K562 (cell line): Measurements from ENCODE around the gene FRYL. TPM values are rescaled to one million over a fixed set of nuclear protein-coding genes. Genes with fewer than 3 reads are reported as not detected.

Source experiments
- ATAC-seq: fragments of 200-7000 bp; cut with Tn5 transposase; 3 replicates; pipeline ENCODE4 v1.9.1; 2020; ENCODE audit warnings: moderate library complexity
- BruUV-seq: library from RNA; stranded (reverse); fragments of 400-500 nt; replicated peaks from 2 replicates; lab custom pipeline; 2021; lab: Mats Ljungman, UMichigan
- CTCF ChIA-PET: fragments of 300-600 bp; formaldehyde crosslinking; extraction: SDS; loops from one replicate; lab custom pipeline; 2021; ENCODE audit warnings: low intra/inter-chr PET ratio; lab: Yijun Ruan, JAX
- POLR2A ChIA-PET: fragments of 300-600, 350-650 bp; sonication (Branson Sonifier 250); formaldehyde crosslinking; extraction: SDS; loops from one replicate; lab custom pipeline; 2021; ENCODE audit warnings: antibody characterized with exemption, inconsistent platforms; lab: Yijun Ruan, JAX
- DNase-seq, 4 experiments: peaks; one replicate each; pipeline versions ENCODE4 v3.0.0 to v3.0.0-alpha.2; 2011 to 2018; ENCODE audit warnings: low spot score in 3 of 4, mixed read lengths in 3 of 4; ENCODE audit errors: extremely low read depth in 1 of 4
- FAIRE-seq: peaks from 2 replicates; lab custom pipeline; 2011; peaks lifted over from hg19 to GRCh38; lab: Jason Lieb, UNC
- H2AFZ ChIP-seq: 2 replicates; pipeline ENCODE4 v1.6.0; 2011; ENCODE audit warnings: low read depth, low read length, control low read depth, inconsistent platforms
- H3K27ac ChIP-seq: fragments of 200-600 bp; 3 replicates; pipeline ENCODE4 v1.8.0; 2011; ENCODE audit warnings: low read depth, mild to moderate bottlenecking, control low read depth, inconsistent platforms, low read length, moderate library complexity, mixed read lengths; ENCODE audit errors: extremely low read depth
- H3K27me3 ChIP-seq, 2 experiments: fragments of 300-600 bp in 1 of 2; 2 replicates in 1 of 2; 3 replicates in 1 of 2; pipeline versions ENCODE4 v1.6.0 to v1.8.0; 2011; ENCODE audit warnings: inconsistent platforms in 2 of 2, low read length in 2 of 2, mild to moderate bottlenecking in 1 of 2, mixed read lengths in 1 of 2, moderate library complexity in 1 of 2; ENCODE audit not compliant: control insufficient read depth in 2 of 2, insufficient read depth in 2 of 2
- H3K36me3 ChIP-seq: fragments of 300-600 bp; 3 replicates; pipeline ENCODE4 v1.8.0; 2011; ENCODE audit warnings: mild to moderate bottlenecking, low read length, inconsistent platforms; ENCODE audit not compliant: control insufficient read depth, insufficient read depth
- H3K4me1 ChIP-seq, 2 experiments: fragments of 200-600 bp in 1 of 2; replicated peaks in 1 of 2; 2 replicates in 1 of 2; 3 replicates in 1 of 2; pipeline versions ENCODE4 v1.5.1 to v1.8.0; 2011; ENCODE audit warnings: inconsistent platforms in 2 of 2, low read length in 2 of 2, mild to moderate bottlenecking in 1 of 2, mixed read lengths in 1 of 2, moderate library complexity in 1 of 2; ENCODE audit not compliant: control insufficient read depth in 2 of 2, insufficient read depth in 2 of 2
- H3K4me2 ChIP-seq: 2 replicates; pipeline ENCODE4 v1.6.1; 2011; ENCODE audit warnings: low read length, control low read depth, inconsistent platforms, mixed read lengths; ENCODE audit not compliant: insufficient read depth
- H3K4me3 ChIP-seq: fragments of 200-600 bp; sonication (generic), shearing (Covaris generic); 2 replicates; pipeline ENCODE4 v1.5.1; 2016; ENCODE audit warnings: control low read depth, inconsistent platforms
- H3K79me2 ChIP-seq: fragments of 200-600 bp; 3 replicates; pipeline ENCODE4 v1.8.0; 2011; ENCODE audit warnings: low read length, inconsistent platforms; ENCODE audit not compliant: control insufficient read depth, insufficient read depth
- H3K9ac ChIP-seq, 2 experiments: 2 replicates each; pipeline versions ENCODE4 v1.6.0 to v1.6.1; 2011; ENCODE audit warnings: low read depth in 2 of 2, low read length in 2 of 2, control low read depth in 1 of 2, inconsistent platforms in 1 of 2, mild to moderate bottlenecking in 1 of 2, mixed read lengths in 1 of 2; ENCODE audit not compliant: insufficient read depth in 1 of 2
- H3K9me1 ChIP-seq: one replicate; pipeline ENCODE4 v1.6.0; 2011; ENCODE audit warnings: inconsistent platforms, mild to moderate bottlenecking, low read length, moderate library complexity; ENCODE audit not compliant: control insufficient read depth, insufficient read depth
- H3K9me3 ChIP-seq: replicated peaks from 2 replicates; pipeline ENCODE4 v1.5.1; 2011; ENCODE audit warnings: low read depth, low read length, inconsistent platforms; ENCODE audit not compliant: control insufficient read depth, insufficient read depth
- H4K20me1 ChIP-seq: replicated peaks from 2 replicates; pipeline ENCODE4 v1.6.1; 2011; ENCODE audit warnings: low read length, inconsistent platforms, mixed read lengths; ENCODE audit not compliant: control insufficient read depth, insufficient read depth
- ADNP ChIP-seq: fragments of 200-800 bp; sonication (Bioruptor generic); IDR thresholded peaks from 2 replicates; pipeline ENCODE4 v1.6.1; 2016; ENCODE audit warnings: missing genetic modification characterization, missing compliant biosample characterization
- ATF3 ChIP-seq, 2 experiments: fragments of 450-650 bp in 1 of 2; sonication (generic) in 1 of 2; formaldehyde crosslinking in 1 of 2; IDR thresholded peaks in 1 of 2; conservative IDR thresholded peaks in 1 of 2; 2 replicates each; pipeline versions ENCODE4 v1.6.1 to v1.8.1; 2016 to 2023; ENCODE audit warnings: mild to moderate bottlenecking in 2 of 2, moderate library complexity in 2 of 2, inconsistent platforms in 1 of 2, missing genetic modification reagents in 1 of 2
- DIDO1 ChIP-seq: fragments of 450-650 bp; IDR thresholded peaks from 2 replicates; pipeline ENCODE4 v1.6.1; 2016; ENCODE audit warnings: low read depth, missing biosample characterization, missing genetic modification characterization
- GTF2E2 ChIP-seq: fragments of 200-800 bp; sonication (Bioruptor generic); IDR thresholded peaks from 2 replicates; pipeline ENCODE4 v1.6.1; 2016; ENCODE audit warnings: missing genetic modification characterization, missing compliant biosample characterization
- MYBL2 ChIP-seq, 2 experiments: fragments of 450-650 bp in 1 of 2; sonication (generic) in 1 of 2; formaldehyde crosslinking in 1 of 2; IDR thresholded peaks; 2 replicates each; pipeline versions ENCODE4 v1.6.1 to v1.8.1; 2017 to 2022; ENCODE audit warnings: borderline replicate concordance in 1 of 2, inconsistent platforms in 1 of 2, low read depth in 1 of 2, mild to moderate bottlenecking in 1 of 2, missing genetic modification reagents in 1 of 2, moderate library complexity in 1 of 2
- PCBP2 ChIP-seq: fragments of 200-400 bp; formaldehyde crosslinking; IDR thresholded peaks from 2 replicates; pipeline ENCODE4 v1.6.1; 2018; ENCODE audit warnings: low read length, low read depth, mild to moderate bottlenecking, moderate library complexity; ENCODE audit not compliant: poor library complexity, severe bottlenecking
- PRMT5 ChIP-seq: sonication (generic); formaldehyde crosslinking; IDR thresholded peaks from 2 replicates; pipeline ENCODE4 v1.5.0; 2020; ENCODE audit warnings: missing genetic modification reagents
- RB1 ChIP-seq: fragments of 450-650 bp; IDR thresholded peaks from 2 replicates; pipeline ENCODE4 v1.6.1; 2017; ENCODE audit warnings: low read depth, mild to moderate bottlenecking
- SAFB ChIP-seq: fragments of 200-400 bp; formaldehyde crosslinking; IDR thresholded peaks from 2 replicates; pipeline ENCODE4 v1.6.1; 2017; ENCODE audit warnings: low read depth, low read length, borderline replicate concordance
- SREBF1 ChIP-seq: fragments of 150-350 bp; IDR thresholded peaks from 2 replicates; pipeline ENCODE4 v1.6.1; 2014; ENCODE audit warnings: antibody characterized with exemption, low read depth, low read length, borderline replicate concordance
- ZNF165 ChIP-seq: fragments of 250-450 bp; sonication (Bioruptor Pico); IDR thresholded peaks from 2 replicates; pipeline ENCODE4 v1.4.0; 2020; ENCODE audit warnings: borderline replicate concordance
- ZNF584 ChIP-seq: fragments of 200-800 bp; sonication (Bioruptor generic); IDR thresholded peaks from 2 replicates; pipeline ENCODE4 v1.6.1; 2016; ENCODE audit warnings: low read depth, mild to moderate bottlenecking, missing genetic modification characterization, missing compliant biosample characterization
- ZNF655 ChIP-seq: fragments of 250-450 bp; sonication (Bioruptor Pico); IDR thresholded peaks from 2 replicates; pipeline ENCODE4 v1.5.0; 2021
- ZNF79 ChIP-seq: fragments of 250-450 bp; sonication (Bioruptor Pico); IDR thresholded peaks from 2 replicates; pipeline ENCODE4 v1.4.0; 2020; ENCODE audit warnings: low read depth, mild to moderate bottlenecking, moderate library complexity
- WGBS: fragments of 100-300 bp; shearing (Covaris generic); methylation state at CpG from one replicate; pipeline ENCODE4 v1.1.6; 2016; ENCODE audit warnings: low coverage, mixed read lengths; ENCODE audit not compliant: insufficient coverage; ENCODE audit errors: missing lambda C conversion rate; 5-methylcytosine and 5-hydroxymethylcytosine counted together
- in situ Hi-C: fragments of 300-500 bp; cut with MboI; formaldehyde crosslinking; loops from 4 replicates; pipeline ENCODE4 v1.15.0; 2018; ENCODE audit warnings: inconsistent platforms, mixed read lengths
- intact Hi-C: fragments of 100-400 bp; cut with micrococcal nuclease; formaldehyde crosslinking; loops from 2 replicates; pipeline ENCODE4 v1.14.2; 2022
- polyA plus RNA-seq, 8 experiments: library from polyadenylated mRNA; depleted of rRNA in 4 of 8; stranded (reverse) in 5 of 8; unstranded in 3 of 8; fragments of >200 nt; fragmentation: Nextera tagmentation in 2 of 8; fragmentation: Illumina TruSeq in 1 of 8; extraction: Ambion mirVana in 2 of 8; extraction: Trizol in 1 of 8; gene quantifications; 2 replicates each; pipeline versions ENCODE4 v1.2.1 to v1.2.3, GENCODE V29; 2011 to 2014; ENCODE audit warnings: inconsistent platforms in 1 of 8, missing spikeins in 1 of 8
- total RNA-seq, 7 experiments: library from RNA; depleted of rRNA in 6 of 7; stranded (reverse); fragments of >200 nt in 6 of 7; fragmentation: Illumina TruSeq in 2 of 7; extraction: Trizol in 2 of 7; gene quantifications; 2 replicates each; pipeline versions ENCODE4 v1.2.1 to v1.2.3, GENCODE V29; 2011 to 2021; ENCODE audit warnings: low replicate concordance in 1 of 7

FRYL gene
- total and polyA plus RNA-seq, 9 of the 15 experiments (the other 6 are each of a cell fraction or from before 2014, with no cell fraction given): 7.2 to 34.9 (median 15.9) TPM

GRCh38 chr4:48564151-48564550, 215.9 kb downstream of the FRYL start:
- TF ChIP-seq ADNP (tag): no peak
- TF ChIP-seq ZNF584 (CRISPR knock-in tag): no peak
- TF ChIP-seq PRMT5 (CRISPR knock-in tag): no peak
- TF ChIP-seq ZNF655 (CRISPR knock-in tag): no peak
- TF ChIP-seq SAFB: no peak
- no peak for TF ChIP-seq SREBF1
- TF ChIP-seq RB1: no peak
- no peak for TF ChIP-seq ZNF165 (CRISPR knock-in tag)
- TF ChIP-seq ATF3 (IDR thresholded peaks at IDR 0.05): no peak
- no peak for TF ChIP-seq ATF3 (CRISPR knock-in tag; conservative IDR thresholded peaks at IDR 0.05)
- TF ChIP-seq MYBL2 (IDR thresholded peaks at IDR 0.05; ENCODE audit: low read depth): no peak
- TF ChIP-seq MYBL2 (CRISPR knock-in tag; IDR thresholded peaks at IDR 0.05; ENCODE audit: borderline replicate concordance): no peak
- no peak for TF ChIP-seq PCBP2
- TF ChIP-seq DIDO1 (tag): no peak
- TF ChIP-seq GTF2E2 (tag): no peak
- TF ChIP-seq ZNF79 (CRISPR knock-in tag): no peak
- Histone ChIP-seq H3K27me3 (no peaks in the 10 kb centered on the region), H3K4me2 (no peak overlapping the region), H3K4me1 (no peaks in the 10 kb centered on the region), H3K9ac (no peak overlapping the region), H2AFZ (no peak overlapping the region), H3K27ac (no peak overlapping the region), H4K20me1 (no peaks in the 10 kb centered on the region), H3K9me3 (no peaks in the 10 kb centered on the region), H3K4me3 (no peak overlapping the region), H3K36me3 (peaks cover 25% of the 10 kb centered on the region), H3K9me1 (no peaks in the 10 kb centered on the region), H3K79me2 (no peaks in the 10 kb centered on the region)
- 98% methylated on average over 3 of the region's 3 CpGs for WGBS
- ATAC-seq: no peak
- no peak for FAIRE-seq
- no TSS peak for BruUV-seq
- no peak for DNase-seq
- CTCF ChIA-PET: no interaction called here
- intact Hi-C loops (no loop called here), in situ Hi-C loops (no loop called here)
- POLR2A ChIA-PET: no interaction called here
